GM12891 (cell line): ENCODE measurements around the gene PRMT9.

Experiments used
- DNase-seq: peaks from one replicate; pipeline ENCODE4 v3.0.0; 2011; ENCODE audit warnings: low spot score; ENCODE audit not compliant: insufficient read length
- FAIRE-seq: peaks from 2 replicates; lab custom pipeline; 2011; peaks lifted over from hg19 to GRCh38; lab: Jason Lieb, UNC
- PAX5 ChIP-seq: IDR thresholded peaks from 2 replicates; pipeline ENCODE4 v1.6.1; 2011; ENCODE audit warnings: low read length, moderate library complexity, mild to moderate bottlenecking; ENCODE audit not compliant: insufficient read depth, severe bottlenecking
- POLR2A ChIP-seq: IDR thresholded peaks from 2 replicates; pipeline ENCODE4 v1.6.1; 2011; ENCODE audit warnings: low read depth, low read length, control low read depth
- POLR2AphosphoS5 ChIP-seq: IDR thresholded peaks from 2 replicates; pipeline ENCODE4 v1.6.1; 2011; ENCODE audit warnings: low read depth, low read length, control low read depth
- POU2F2 ChIP-seq: IDR thresholded peaks from 2 replicates; pipeline ENCODE4 v1.6.1; 2011; ENCODE audit warnings: low read depth, mild to moderate bottlenecking, control low read depth, low read length, moderate library complexity
- SPI1 ChIP-seq: IDR thresholded peaks from 2 replicates; pipeline ENCODE4 v1.6.1; 2011; ENCODE audit warnings: low read depth, low read length, control low read depth
- TAF1 ChIP-seq: IDR thresholded peaks from 2 replicates; pipeline ENCODE4 v1.6.1; 2011; ENCODE audit warnings: low read depth, low read length, control low read depth

PRMT9 gene

DNA sequence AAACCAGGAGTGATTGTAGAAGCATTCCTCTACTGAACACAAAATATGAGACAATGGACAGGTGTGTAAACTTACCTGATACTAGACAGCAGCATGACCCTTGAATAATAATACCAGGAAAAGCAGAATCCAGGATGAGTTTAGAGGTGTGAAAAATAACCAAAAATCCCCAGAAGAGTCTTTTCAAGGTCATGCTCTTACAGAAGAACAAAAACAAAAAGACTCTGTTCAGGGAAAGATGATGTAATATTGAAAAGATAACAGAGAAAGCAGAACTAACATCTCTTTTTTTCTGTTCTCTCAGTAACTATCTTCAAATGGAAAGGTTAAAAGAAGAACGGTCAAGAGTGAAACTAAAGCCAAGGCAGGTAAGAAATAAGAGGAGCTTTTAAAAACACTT, 33.9 kb upstream of the PRMT9 start:
- FAIRE-seq: no peak
- TF ChIP-seq POU2F2 (no peak), SPI1 (no peak), POLR2A (no peak), PAX5 (no peak), POLR2AphosphoS5 (no peak), TAF1 (no peak)

DNA sequence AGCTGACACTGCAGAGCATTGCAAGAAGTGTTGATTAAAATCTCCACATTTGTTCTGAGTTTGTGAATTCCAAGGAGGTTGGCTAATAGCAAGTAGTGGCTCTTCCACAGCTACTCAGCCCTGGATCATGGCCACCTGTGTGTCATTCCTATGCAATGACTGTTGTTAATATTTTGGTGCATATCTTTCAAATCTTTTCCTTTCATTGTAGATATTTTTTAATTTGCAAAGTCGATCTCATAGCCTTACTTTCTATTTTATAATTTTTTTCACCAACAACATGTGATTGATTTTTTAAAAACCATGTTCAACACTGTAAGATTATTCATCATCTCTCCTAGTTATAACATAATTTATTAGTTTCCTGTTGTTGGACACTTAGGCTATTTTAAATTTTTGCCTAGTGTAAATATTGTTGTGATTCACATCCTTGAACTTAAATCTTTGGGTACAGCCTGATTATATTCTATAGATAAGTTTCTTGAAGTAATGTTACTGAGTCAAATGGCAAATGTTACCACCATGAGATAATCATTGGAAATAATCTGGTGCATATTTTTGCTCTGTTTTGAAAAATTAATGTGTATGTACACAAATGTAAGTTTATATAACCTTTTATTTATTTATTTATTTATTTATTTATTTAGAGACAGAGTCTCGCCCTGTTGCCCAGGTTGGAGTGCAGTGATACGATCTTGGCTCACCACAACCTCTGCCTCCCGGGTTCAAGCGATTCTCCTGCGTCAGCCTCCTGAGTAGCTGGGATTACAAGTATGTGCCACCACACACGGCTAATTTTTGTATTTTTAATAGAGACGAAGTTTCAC, 30.8 kb upstream of the PRMT9 start:
- TF ChIP-seq TAF1 (no peak), POLR2A (no peak), PAX5 (no peak), POLR2AphosphoS5 (no peak), SPI1 (no peak), POU2F2 (no peak)
- DNase-seq: no peak
- no peak for FAIRE-seq

More for the DNA sequence above, 33.9 kb upstream of the PRMT9 start:
- no peak for DNase-seq

- DNase-seq: no peak
Measured at GRCh38 chr4:147709999-147710398, 26.0 kb upstream of the PRMT9 start.

DNA sequence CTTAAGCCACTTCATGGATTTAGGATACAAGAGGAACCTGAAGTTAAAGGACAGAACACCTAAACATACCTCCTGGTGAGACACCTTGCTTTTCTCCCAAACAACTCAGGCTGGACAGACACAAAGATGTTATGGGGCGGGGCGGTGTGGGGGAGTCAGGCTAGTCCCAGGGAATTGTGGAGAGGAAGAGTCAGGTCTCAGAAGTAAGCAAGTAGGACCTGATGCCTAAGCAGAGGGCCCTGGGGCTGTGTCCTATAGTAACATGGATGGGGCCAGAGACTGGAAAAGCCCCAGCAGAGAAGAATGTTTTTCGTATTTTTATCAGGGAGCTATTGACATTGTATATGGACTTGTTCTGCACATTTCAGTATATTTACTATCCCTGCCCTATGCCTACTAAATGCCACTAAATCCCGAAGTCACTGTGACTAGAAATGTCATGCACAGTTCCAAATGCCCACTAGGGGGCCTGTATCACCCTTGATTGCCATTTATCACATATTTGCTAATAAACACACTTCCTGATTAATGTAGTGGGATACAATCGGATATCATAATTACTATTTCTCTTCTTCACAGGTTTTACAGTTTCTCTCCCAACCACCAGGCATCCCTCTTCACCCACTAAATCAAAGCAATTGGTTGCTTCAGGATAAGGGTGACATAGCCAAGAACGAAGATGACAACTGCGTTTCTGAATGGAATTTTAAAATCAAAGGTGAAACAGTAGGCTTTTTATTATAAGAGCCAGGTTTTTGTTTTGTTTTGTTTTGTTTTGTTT, 24.1 kb upstream of the PRMT9 start:
- no peak for TF ChIP-seq PAX5
- no peak for TF ChIP-seq POU2F2
- no peak for TF ChIP-seq POLR2AphosphoS5
- TF ChIP-seq SPI1: 0 out of 2 replicates have a peak, but pooled peaks have one; percentile 17
- TF ChIP-seq POLR2A: no peak
- no peak for TF ChIP-seq TAF1
- FAIRE-seq: peak; percentile 92
- DNase-seq: no peak

More at GRCh38 chr4:147709999-147710398, 26.0 kb upstream of the PRMT9 start:
- FAIRE-seq: no peak
- TF ChIP-seq SPI1 (no peak), POLR2A (no peak), TAF1 (no peak), PAX5 (no peak), POLR2AphosphoS5 (no peak), POU2F2 (no peak)

DNA sequence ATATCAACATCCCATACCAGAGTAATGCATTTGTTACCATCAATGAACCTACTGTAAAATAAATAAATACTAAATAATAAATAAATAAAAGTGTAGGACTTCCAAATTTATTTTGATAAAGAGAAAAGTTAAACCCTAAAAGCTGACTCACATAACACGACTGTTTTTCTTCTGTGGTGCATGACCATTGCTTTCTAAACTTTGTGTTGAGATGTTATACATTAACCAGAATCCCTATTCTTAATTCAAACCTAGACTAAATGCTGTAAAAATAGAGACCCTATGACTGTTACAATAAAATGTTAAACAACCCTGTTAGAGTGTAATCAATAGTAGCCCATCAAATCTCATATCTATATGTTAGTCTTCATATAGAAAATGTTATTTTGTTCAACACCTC, 20.9 kb upstream of the PRMT9 start:
- TF ChIP-seq SPI1: no peak
- no peak for TF ChIP-seq POLR2A
- no peak for TF ChIP-seq TAF1
- no peak for TF ChIP-seq POLR2AphosphoS5
- no peak for TF ChIP-seq POU2F2
- no peak for TF ChIP-seq PAX5
- FAIRE-seq: no peak
- DNase-seq: no peak

GRCh38 chr4:147696866-147697265, 12.9 kb upstream of the PRMT9 start:
- no peak for FAIRE-seq
- TF ChIP-seq POU2F2 (no peak), POLR2AphosphoS5 (no peak), POLR2A (no peak), TAF1 (no peak), PAX5 (no peak), SPI1 (no peak)
- no peak for DNase-seq

DNA sequence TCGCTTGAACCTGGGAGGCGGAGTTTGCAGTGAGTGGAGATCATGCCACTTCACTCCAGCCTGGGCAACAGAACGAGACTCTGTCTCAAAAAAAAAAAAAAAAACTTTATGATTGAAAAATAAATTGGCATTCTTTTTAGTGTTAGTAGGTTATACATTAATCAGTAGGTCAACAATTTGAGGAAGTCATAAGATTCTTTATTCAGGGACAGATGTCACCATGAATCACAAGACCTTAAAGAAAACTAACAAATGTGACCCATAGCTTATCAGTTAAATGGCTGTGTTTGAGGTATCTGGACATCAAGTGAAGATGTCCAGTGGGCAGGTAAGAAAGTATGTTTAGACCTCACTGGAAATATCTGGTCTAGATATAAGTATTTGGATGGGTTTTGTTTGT, 9.3 kb upstream of the PRMT9 start:
- DNase-seq (no peak), FAIRE-seq (no peak)
- TF ChIP-seq PAX5 (no peak), POLR2AphosphoS5 (no peak), POLR2A (no peak), SPI1 (no peak), TAF1 (no peak), POU2F2 (no peak)

DNA sequence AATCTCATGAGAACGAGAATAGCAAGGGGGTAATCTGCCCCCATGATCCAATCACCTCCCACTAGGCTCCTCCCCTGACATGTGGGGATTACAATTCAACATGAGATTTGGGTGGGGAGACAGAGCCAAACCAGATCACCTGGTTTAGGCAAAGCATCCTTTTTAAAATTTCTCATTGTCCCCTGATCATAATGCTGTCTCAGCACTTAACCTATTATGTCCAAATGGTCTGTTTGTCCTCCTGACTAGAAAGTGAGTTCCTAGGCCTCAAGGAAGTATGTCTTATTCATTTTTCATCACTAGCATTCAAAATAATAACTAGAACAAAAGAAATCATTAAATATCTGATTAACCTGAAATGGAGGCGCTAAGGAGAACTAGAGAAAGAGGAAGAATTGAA, 7.9 kb upstream of the PRMT9 start:
- no peak for DNase-seq
- FAIRE-seq: no peak

GRCh38 chr4:147689067-147689466, 5.1 kb upstream of the PRMT9 start:
- DNase-seq: no peak
- TF ChIP-seq SPI1: no peak
- no peak for TF ChIP-seq TAF1
- FAIRE-seq: no peak

More for the DNA sequence above, 7.9 kb upstream of the PRMT9 start:
- TF ChIP-seq SPI1 (no peak), PAX5 (no peak), POLR2AphosphoS5 (no peak), POLR2A (no peak), POU2F2 (no peak), TAF1 (no peak)

- TF ChIP-seq PAX5 (no peak), POLR2A (no peak), SPI1 (no peak), TAF1 (no peak), POU2F2 (no peak), POLR2AphosphoS5 (no peak)
- no peak for FAIRE-seq
- DNase-seq: no peak
Measured at GRCh38 chr4:147683188-147683591, 773 bp downstream of the PRMT9 start.
